Measurements from ENCODE around the gene PKHD1.

PKHD1 gene

GRCh38 chr6:52049252-52050050, 38.0 kb downstream of the PKHD1 start:
- DNase-seq (ENCODE audit: low read depth, low spot score), result no peak

- DNase-seq (ENCODE audit: low read depth, low spot score), result no peak
These were observed 41.0 kb downstream of the PKHD1 start for GRCh38 chr6:52046456-52046855.

GRCh38 chr6:52045481-52045880, 41.9 kb downstream of the PKHD1 start:
- no peak for DNase-seq (ENCODE audit: low read depth, low spot score)

- no peak for DNase-seq (ENCODE audit: low read depth, low spot score)
These were observed 42.4 kb downstream of the PKHD1 start for GRCh38 chr6:52045033-52045432.

DNA sequence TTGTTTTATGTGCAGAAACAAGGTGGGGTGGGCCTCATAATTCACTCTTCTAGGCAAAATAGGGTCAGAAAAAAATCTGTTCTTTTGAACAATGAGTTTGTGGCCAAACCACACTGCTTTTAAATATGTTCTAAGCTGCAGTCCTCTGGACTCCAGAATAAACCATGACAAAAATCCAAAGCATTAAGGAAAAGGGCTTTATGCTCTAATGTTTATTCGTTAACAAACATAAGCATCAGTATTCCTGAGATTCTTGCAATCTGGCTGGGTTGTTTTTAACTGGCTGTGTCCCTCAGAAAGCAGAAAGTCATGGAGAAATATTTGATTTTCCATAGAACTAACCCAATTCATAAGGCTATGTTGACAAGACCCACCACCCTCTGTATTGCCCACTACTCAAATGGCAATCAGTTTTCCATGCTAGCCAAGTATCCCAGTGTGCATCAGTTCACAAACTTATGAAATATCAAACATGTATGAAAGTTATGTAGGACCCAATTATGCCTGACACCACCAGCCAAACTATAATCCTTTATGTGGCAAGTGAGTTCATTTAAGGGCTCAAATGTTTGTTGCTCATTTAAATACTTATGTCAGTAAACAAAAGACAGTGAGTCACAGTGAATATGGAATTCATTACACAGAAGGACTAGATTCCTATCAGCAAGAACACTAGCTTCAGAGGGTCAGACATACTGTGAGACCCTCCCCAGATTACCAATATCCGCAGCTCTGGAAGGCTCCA, 45.1 kb downstream of the PKHD1 start:
- no peak for DNase-seq (ENCODE audit: low read depth, low spot score)

- DNase-seq (ENCODE audit: low read depth, low spot score), result no peak
These were observed 46.3 kb downstream of the PKHD1 start for GRCh38 chr6:52041134-52041533.

DNA sequence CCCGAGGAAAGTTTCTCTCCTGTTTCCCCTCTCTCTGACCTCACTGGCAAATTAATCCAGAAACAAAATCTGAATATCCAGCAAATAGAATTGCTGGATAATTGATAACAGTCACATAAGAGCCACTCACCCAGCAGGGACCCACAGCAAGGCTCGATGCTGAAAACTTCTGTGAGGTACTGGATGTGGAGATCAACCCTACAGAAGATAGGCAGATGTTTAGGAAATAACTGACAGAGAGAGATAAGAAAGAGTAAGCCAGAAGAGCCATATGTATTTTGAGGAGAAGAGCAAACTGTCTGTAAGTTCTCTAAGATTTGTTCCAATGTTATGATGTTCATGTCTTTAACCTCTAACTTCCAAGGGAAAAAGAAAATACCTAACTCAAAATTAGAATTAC, 59.7 kb downstream of the PKHD1 start:
- no peak for DNase-seq (ENCODE audit: low read depth, low spot score)

DNA sequence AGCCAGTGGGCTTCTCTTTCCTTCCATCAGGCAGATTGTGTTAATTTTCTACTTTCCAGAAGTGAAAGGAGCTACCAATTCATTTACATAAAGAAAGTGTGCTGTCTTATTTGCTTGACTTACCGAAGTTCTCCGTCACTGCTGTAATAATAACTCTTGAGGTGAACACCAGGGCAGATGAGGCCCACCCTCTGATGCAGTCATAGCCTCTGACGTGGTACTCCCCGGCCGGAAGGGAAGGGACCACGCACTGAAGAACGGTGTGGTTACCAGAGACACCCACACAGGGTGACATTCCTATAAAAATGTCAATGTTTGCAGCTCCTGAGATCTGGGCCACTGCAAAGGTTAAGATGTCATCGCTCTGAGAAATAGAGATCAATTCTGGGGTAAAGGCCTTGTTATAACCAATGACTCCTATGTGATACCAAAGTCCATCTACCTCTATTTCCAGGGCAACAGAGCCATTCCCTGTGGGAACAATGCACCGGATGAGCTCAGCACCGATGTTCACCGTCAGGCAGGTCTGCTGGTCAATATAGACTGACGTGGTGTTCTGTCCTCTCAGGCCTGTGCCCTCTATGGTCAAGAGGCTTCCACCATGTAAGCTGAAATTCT, 62.9 kb downstream of the PKHD1 start:
- DNase-seq (ENCODE audit: low read depth, low spot score), result no peak

DNA sequence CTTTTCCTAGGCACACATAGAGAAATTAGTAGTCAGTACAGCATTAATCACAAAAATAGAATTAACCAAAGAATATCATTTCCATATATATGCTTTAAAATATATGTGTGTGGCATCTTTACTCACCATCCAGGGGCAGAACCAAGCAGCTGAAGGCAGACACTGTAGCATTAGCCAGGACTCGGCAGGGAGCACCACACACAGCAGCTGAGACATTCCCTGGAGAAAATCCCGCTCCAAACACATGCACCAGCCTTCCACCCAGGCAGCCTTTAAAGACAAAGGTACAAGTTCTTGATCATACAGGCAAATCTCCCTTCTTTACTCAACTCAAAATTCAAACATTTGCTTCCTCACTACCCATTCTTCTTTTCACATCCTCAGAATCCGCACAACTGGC, 64.7 kb downstream of the PKHD1 start:
- DNase-seq (ENCODE audit: low read depth, low spot score), result no peak

GRCh38 chr6:52020945-52021570, 66.4 kb downstream of the PKHD1 start:
- no peak for DNase-seq (ENCODE audit: low read depth, low spot score)

- DNase-seq (ENCODE audit: low read depth, low spot score), result no peak
These were observed 67.5 kb downstream of the PKHD1 start for GRCh38 chr6:52019881-52020280.

- no peak for DNase-seq (ENCODE audit: low read depth, low spot score)
These were observed 68.3 kb downstream of the PKHD1 start for GRCh38 chr6:52019092-52019491.

DNA sequence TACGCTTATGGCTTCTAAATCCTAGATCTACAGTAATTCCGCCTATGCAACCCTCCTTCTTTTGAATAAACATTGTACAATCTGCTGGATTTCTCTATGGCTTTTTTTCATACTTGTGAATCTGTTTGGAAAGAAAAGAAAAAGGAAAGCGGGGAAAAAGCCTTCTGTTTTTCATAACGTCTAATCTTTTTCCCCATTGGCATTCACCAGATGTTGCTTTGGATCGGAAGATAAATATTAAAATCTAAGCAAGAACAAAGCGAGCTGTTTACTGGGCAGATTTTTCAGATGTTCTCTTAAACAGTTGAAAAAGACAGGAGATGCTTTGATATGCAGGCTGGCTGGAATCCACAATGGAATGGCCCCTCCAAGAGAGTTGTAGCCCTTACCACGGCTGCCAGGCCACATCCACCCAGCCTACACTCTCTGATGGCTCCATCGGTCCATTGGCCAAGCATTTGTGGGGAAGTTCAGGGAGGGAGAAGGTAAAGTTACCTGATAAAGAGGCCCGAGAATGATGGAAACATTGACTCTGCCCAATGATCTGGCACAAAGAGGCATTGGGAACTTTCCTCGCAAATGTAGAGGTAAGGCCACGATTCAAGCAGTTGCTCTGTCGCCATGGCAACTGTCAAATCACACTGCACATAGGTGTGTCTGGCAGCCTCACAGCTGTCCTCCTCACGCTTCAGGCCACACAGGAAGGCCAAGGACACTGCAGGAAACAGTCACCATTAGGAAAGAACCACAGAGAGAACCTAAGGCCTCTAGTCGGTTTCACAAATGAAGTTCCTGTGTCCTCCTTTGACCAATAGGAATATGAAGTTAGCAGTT, 70.3 kb downstream of the PKHD1 start:
- DNase-seq (ENCODE audit: low read depth, low spot score), result no peak

GRCh38 chr6:52015953-52016352, 71.5 kb downstream of the PKHD1 start:
- no peak for DNase-seq (ENCODE audit: low read depth, low spot score)

GRCh38 chr6:52014391-52014790, 73.0 kb downstream of the PKHD1 start:
- DNase-seq (ENCODE audit: low read depth, low spot score), result no peak

GRCh38 chr6:52013035-52013434, 74.4 kb downstream of the PKHD1 start:
- no peak for DNase-seq (ENCODE audit: low read depth, low spot score)

DNA sequence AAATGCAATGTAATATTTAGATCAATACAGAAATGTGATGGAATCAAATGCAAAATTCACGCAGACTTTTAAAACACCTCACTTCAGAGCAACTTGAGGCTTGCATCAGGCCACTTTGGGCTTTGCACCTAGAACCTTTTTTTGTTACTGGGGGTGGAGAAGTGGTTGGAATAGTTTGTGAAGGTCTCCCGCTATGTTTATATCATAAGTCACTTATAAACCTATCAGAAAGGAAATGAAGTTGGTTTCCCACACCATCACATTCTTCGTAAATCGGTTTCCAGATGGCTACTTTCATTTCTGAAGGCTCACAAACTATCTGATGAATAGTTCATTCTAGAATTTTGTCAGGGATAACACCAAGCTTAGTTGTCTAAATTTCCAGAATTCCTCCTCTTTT, 74.8 kb downstream of the PKHD1 start:
- no peak for DNase-seq (ENCODE audit: low read depth, low spot score)

GRCh38 chr6:52010806-52011205, 76.6 kb downstream of the PKHD1 start:
- DNase-seq (ENCODE audit: low read depth, low spot score), result no peak

GRCh38 chr6:52010145-52010544, 77.3 kb downstream of the PKHD1 start:
- DNase-seq (ENCODE audit: low read depth, low spot score), result no peak

DNA sequence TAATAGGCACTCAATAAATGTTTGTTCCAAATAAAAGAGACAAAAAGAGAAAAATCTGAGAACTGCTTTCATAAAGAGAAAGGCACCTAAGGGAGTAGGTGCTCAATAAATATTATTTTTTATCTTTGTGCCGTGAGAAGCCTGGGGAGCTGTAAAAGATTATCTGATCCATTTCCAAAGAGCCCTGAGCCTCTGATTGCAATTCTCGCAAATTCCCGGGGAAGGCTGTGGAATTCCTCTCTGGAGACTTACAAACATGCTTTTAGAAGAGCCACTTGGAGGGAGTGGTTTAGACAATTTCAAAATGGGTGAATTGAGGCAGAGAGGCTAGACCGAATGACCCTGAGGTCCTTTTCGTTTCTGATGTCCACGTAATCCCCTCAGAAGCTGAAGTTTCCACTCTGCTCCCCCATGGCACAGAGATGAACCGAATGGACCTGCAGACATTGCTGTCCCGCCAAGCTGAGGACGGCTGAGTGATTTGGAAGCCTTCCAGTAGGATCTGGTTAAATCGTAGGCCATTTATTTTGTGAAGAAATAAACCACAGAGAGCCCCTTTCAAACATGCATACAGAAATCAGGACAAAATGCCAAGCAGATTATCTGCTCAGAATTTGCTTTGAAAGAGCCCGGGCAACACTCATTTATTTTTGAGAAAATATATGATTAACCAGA, 77.8 kb downstream of the PKHD1 start:
- DNase-seq (ENCODE audit: low read depth, low spot score), result no peak

- no peak for DNase-seq (ENCODE audit: low read depth, low spot score)
These were observed 87.3 kb downstream of the PKHD1 start for GRCh38 chr6:52000064-52000463.

Measured in brain pericyte (primary cell).